Ammon's horn (tissue), 1 donor: ENCODE data around the gene FCRLA.
"Not testable (repeated sequence)": the region's sequence is repeated elsewhere in the genome, so short reads cannot be mapped to it uniquely, and the experiment has no call there.

Experiments used
- DNase-seq: peaks from one replicate; pipeline ENCODE4 v3.0.0-alpha.2; 2016; ENCODE audit warnings: low spot score

FCRLA gene

GRCh38 chr1:161706482-161707347 lies at the start of gene FCRLA:
FCRLA (plus strand) TSS chr1:161707229; CDS start chr1:161707265, 36 bp downstream.
- peak; percentile 13 for DNase-seq

- DNase-seq = not testable (repeated sequence)
Observed at GRCh38 chr1:161658524-161658923, 48.5 kb upstream of the FCRLA start.

DNA sequence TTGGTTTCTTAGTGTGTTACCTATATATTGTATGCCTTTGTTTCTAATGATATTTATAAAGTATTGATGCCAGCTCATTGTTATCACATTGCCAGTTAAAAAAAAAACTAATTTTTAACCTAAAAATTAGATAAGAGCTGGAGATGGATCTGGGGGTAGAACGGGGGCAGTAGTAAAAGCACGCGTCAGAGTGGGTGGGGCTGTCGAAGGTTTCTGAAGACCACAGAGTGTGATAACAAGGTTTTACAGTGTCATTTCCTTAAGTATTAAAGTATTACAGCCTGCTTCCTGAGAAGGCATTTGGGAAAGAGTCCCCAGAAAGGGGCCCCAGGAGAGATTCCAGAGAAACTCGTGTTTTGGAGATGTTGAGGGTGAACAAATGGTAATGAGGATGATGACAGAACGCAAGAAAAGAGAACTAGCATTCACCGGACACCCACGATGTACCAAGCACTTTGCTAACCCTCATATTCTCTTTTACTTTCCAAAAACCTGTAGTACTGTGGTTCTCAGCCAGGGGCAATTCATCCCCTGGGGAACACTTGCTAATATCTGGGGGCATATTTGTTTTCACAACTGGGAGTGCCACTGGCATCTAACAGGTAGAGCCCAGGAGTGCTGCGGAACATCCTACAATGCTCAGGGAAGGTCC lies 45.2 kb upstream of the FCRLA start:
- DNase-seq = not testable (repeated sequence)

- not testable (repeated sequence) for DNase-seq
Observed at GRCh38 chr1:161662684-161663339, 44.2 kb upstream of the FCRLA start, which contains the start of gene FCGR2B. FCGR2B (plus strand) TSS chr1:161663143; CDS start chr1:161663242, 99 bp downstream.

GRCh38 chr1:161663569-161663968 lies 43.5 kb upstream of the FCRLA start:
- not testable (repeated sequence) for DNase-seq

DNA sequence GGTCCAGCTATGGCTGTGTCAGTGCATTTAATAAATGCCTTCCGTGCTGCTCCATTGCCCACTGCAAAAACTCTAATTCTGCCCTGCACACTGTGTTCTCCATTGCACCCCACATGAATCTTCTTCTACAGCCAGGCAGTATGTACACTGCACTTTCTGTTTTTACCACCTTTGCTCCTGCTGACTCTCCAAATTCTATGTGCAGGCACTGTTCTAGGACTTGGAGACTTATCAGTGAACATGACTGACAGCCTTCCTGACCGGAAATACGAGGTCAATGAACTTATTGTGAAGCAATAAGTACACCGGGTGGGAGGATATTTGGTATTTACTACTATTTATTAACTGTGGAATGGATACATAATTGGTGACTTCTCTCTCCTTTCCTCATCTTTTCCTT lies 42.3 kb upstream of the FCRLA start:
- not testable (repeated sequence) for DNase-seq

DNA sequence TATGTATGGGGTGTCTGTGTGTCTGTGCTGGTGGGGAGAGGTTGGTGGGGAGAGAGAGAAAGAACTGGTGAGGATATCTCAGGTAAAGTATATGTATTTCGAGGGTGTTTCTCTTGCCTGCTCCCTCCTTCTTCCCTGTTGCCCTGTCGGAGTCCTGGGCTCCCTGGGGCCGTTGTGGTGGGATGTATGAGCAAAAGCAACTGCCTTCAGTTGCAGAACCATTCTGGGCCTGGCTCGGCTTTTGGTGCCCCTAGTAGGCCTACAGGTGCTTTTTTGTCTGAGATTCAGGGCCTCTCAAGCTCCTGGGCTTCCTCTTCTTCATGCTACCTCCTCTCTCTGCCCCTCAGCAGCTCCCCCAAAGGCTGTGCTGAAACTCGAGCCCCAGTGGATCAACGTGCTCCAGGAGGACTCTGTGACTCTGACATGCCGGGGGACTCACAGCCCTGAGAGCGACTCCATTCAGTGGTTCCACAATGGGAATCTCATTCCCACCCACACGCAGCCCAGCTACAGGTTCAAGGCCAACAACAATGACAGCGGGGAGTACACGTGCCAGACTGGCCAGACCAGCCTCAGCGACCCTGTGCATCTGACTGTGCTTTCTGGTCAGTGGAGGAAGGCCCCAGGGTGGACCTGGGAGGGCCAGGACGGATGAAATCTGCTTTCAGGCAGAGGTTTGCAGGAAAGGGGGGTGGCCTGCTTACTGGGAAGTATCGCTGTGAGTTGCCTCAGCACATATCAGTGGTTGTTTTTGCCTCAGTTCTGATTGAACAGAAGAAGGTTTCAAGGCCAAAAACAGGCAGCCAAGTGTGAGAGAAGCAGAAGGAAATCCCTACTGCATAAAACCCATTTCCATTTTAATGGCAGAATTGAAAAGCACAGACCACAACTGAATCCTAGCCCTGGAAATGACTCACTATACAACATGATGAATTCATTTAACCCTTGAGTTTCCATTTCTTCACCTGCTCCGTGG lies 35.7 kb upstream of the FCRLA start:
- not testable (repeated sequence) for DNase-seq

DNA sequence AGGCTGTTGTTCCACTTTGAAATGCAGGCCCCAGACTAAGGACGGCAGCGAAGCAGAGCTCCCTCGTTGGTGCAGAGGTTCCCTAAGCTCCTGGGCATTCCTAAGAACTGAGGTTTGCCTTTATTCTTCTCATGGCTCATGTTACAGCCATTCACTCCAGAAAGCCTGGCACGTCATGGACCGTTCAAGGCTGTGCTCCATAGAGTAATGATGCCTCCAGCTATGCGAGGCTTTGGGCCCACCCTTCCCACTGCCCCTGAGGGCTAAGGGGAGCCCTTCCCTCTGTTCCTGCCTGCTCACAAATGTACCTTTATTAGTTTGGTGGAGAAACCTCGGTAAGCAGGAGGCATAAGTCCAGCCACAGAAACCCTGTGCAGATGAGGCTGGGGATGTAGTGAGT lies 33.6 kb upstream of the FCRLA start:
- DNase-seq = not testable (repeated sequence)

- not testable (repeated sequence) for DNase-seq
Observed at GRCh38 chr1:161674447-161674846, 32.6 kb upstream of the FCRLA start.

- DNase-seq = not testable (repeated sequence)
Observed at GRCh38 chr1:161674908-161675307, 32.1 kb upstream of the FCRLA start.

- DNase-seq = peak; percentile 25
Observed at GRCh38 chr1:161676441-161676840, 30.6 kb upstream of the FCRLA start.

- DNase-seq = no peak
Observed at GRCh38 chr1:161676958-161677689, 29.9 kb upstream of the FCRLA start.

DNA sequence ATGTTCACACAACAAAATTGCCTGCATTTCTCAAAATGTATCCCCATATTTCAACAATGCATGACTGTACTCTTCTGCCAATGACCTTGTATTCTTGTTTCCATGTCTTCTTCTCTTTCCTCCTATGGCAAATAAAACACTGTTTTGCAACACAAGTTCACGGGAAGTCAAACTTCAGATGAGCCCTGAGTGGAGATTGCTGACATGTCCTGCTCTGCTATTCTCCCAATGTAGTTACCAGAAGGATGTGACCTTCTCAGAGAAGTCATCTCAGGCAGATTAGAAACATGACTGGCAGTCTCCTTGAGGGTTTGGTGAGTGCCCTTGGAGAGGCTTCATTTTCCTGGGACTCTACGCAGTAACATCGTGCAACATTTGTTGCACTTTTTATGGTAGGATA lies 28.5 kb upstream of the FCRLA start:
- no peak for DNase-seq

GRCh38 chr1:161681879-161682278 lies 25.1 kb upstream of the FCRLA start:
- DNase-seq = no peak

DNA sequence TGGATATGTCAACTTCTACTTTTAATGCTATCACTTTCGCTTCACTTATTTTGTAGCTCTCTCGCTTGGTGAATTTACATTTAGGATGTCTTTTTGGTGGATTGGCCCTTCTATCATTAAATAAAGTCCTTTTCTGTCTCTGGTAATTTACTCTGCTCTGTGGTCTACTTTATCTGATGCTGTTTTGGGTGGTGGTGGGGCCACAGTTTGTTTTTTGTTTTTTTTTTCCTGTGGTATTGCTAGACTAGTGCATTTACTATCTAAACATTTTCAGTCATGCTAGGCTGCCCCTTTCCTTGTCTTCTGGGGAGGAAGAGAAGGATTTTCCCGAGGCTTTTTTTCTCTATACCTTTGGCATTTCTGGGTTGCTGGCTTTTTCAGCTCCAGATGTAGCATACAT lies 18.1 kb upstream of the FCRLA start:
- DNase-seq = no peak

DNA sequence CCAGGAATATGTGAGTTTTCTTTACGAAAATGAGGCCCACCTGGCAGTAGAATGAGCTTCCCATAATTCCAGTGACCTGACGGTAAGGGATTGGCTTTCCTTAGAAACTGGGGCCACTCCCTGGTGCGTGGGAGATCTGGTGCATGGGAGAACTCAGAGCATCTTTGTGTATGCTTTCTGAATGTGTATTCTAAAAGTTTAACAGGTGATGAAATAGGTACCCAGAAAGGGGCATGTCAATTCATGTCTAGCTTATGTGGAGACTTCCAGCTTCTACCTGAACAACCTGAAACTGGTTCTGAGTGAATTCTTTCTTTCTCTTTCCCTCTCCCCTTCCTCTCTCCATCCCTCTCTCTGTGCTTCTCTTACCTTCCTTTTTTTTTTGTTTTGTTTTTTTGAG lies 15.2 kb upstream of the FCRLA start:
- no peak for DNase-seq

- not testable (repeated sequence) for DNase-seq
Observed at GRCh38 chr1:161693020-161693712, 13.9 kb upstream of the FCRLA start.

DNA sequence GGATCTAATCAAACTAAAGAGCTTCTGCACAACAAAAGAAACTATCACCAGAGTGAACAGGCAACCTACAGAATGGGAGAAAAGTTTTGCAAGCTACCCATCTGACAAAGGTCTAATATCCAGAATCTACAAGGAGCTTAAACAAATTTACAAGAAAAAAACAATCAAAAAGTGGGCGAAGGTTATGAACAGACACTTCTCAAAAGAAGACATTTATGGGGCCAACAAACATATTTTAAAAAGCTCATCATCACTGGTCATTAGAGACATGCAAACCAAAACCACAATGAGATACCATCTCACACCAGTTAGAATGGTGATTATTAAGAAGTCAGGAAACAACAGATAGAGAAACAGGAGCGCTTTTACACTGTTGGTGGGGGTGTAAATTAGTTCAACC lies 8.7 kb upstream of the FCRLA start:
- DNase-seq = not testable (repeated sequence)

DNA sequence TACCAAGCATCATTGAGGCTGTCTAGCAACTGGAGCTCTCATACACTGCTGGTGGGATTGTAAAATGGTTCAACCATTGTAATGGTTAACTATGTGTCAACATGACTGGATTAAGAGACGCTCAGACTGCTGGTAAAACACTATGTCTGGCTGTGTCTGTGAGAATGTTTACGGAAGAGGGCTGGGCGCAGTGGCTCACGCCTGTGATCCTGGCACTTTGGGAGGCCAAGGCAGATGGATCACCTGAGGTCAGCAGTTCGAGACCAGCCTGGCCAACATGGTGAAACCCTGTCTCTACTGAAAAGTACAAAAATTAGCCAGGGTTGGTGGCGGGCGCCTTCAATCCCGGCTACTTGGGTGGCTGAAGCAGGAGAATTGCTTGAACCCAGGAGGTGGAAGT lies 4.8 kb upstream of the FCRLA start:
- no peak for DNase-seq

- no peak for DNase-seq
Observed at GRCh38 chr1:161705537-161705936, 1.5 kb upstream of the FCRLA start.
